ENCODE data around the gene ATP8B4.

Gene ATP8B4

GRCh38 chr15:49810720-49811119 is 308.3 kb downstream of the ATP8B4 start:
- no peak for TF ChIP-seq ZNF274 (IDR thresholded peaks at IDR 0.05; ENCODE audit: low read depth, low read length)

DNA sequence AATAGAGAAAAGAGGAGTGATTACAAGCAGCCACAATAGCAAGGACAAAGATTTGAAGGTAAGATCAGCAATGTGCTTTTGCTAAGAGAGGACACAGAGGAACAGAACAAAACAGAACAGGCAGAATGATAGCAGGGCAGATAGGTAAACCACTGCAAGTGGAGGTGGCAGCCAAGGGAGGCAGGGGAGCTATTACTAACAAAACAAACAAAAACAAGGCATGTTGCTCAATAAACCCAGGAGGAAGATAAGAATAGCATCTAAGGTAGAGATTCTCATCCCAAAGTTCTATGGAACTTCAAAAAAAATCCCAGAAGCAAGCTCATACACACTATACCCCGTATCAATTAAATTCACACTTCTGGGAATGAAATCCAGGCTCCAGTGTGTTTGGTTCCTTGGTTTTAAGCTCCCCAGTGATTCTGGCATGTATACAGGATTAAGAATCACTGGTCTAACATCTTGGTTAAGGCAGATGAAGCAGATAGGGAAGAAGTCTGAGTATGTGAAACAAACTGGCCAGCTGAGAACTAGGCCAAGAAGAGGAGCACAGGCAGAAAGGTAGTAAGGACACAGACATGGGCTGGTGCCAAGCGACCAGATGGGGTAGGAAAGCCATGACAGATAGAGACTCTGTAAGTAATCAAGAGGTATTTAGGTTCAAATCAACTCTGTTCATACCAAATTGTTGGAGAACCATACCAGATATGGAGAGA is 309.0 kb downstream of the ATP8B4 start:
- H3K4me3 ChIP-seq (ENCODE audit: low read length), result no peak overlapping the region
- TF ChIP-seq ZNF274 (IDR thresholded peaks at IDR 0.05; ENCODE audit: low read depth, low read length), result no peak

More at GRCh38 chr15:49810720-49811119, 308.3 kb downstream of the ATP8B4 start:
- no peak overlapping the region for H3K4me3 ChIP-seq (ENCODE audit: low read length)

GRCh38 chr15:49808341-49808740 is 310.7 kb downstream of the ATP8B4 start:
- no peak for TF ChIP-seq ZNF274 (IDR thresholded peaks at IDR 0.05; ENCODE audit: low read depth, low read length)

More at GRCh38 chr15:49808341-49808740, 310.7 kb downstream of the ATP8B4 start:
- no peak overlapping the region for H3K4me3 ChIP-seq (ENCODE audit: low read length)
